HCT116 (cell line): Measurements from ENCODE around the gene AHSP. TPM values are rescaled to one million over a fixed set of nuclear protein-coding genes. Genes with fewer than 3 reads are reported as not detected.

Experiments
- ATAC-seq: fragments of 200-7000 bp; cut with Tn5 transposase; 2 replicates; pipeline ENCODE4 v1.9.1; 2020; ENCODE audit warnings: mild to moderate bottlenecking, moderate library complexity
- BruUV-seq: library from RNA; stranded (reverse); fragments of 400-500 nt; replicated peaks from 2 replicates; lab custom pipeline; 2021; lab: Mats Ljungman, UMichigan
- CTCF ChIA-PET: fragments of 300-600 bp; sonication (Branson Sonifier 250); formaldehyde crosslinking; loops from one replicate; lab custom pipeline; 2021; ENCODE audit warnings: antibody characterized with exemption; lab: Charles Lee
- POLR2A ChIA-PET: fragments of 300-600, 350-600 bp; sonication (Branson Sonifier 250); formaldehyde crosslinking; loops from one replicate; lab custom pipeline; 2021; ENCODE audit warnings: antibody characterized with exemption; lab: Charles Lee
- RAD21 ChIA-PET, 2 experiments: fragments of 300-600 bp; sonication (Branson Sonifier 250); formaldehyde crosslinking; loops; one replicate each; lab custom pipeline; 2023; ENCODE audit warnings: low total read pairs in 2 of 2; ENCODE audit not compliant: uncharacterized antibody in 2 of 2, unreplicated experiment in 2 of 2, low non-redundant PET in 1 of 2; lab: Charles Lee
- DNase-seq: peaks from one replicate; pipeline ENCODE4 v3.0.0-alpha.2; 2010; ENCODE audit warnings: low read depth, low spot score
- H2AFZ ChIP-seq: fragments of 200-600 bp; shearing (Covaris generic), sonication (generic); 2 replicates; pipeline ENCODE4 v1.6.1; 2017; ENCODE audit warnings: low read depth, mixed run types, mixed read lengths, antibody characterized with exemption, low read length; ENCODE audit not compliant: poor library complexity, severe bottlenecking
- H3K27ac ChIP-seq: 2 replicates; pipeline ENCODE4 v1.5.1; 2012; ENCODE audit warnings: low read depth, low read length
- H3K27me3 ChIP-seq: fragments of 200-600 bp; sonication (generic); 2 replicates; pipeline ENCODE4 v1.6.1; 2016; ENCODE audit warnings: mixed run types, low read length, mixed read lengths; ENCODE audit not compliant: insufficient read depth
- H3K36me3 ChIP-seq, 2 experiments: fragments of 200-500 bp in 1 of 2; fragments of 200-600 bp in 1 of 2; sonication (Bioruptor generic) in 1 of 2; sonication (generic) in 1 of 2; 2 replicates each; pipeline versions ENCODE4 v1.5.1 to v1.6.1; 2014 to 2016; ENCODE audit warnings: low read length in 2 of 2, inconsistent platforms in 1 of 2, mixed read lengths in 1 of 2, mixed run types in 1 of 2; ENCODE audit not compliant: insufficient read depth in 2 of 2, control insufficient read depth in 1 of 2
- H3K4me1 ChIP-seq, 2 experiments: fragments of 200-600 bp in 1 of 2; sonication (generic) in 1 of 2; 2 replicates each; pipeline versions ENCODE4 v1.5.1 to v1.6.1; 2012 to 2017; ENCODE audit warnings: low read length in 2 of 2, inconsistent platforms in 1 of 2, mild to moderate bottlenecking in 1 of 2, mixed read lengths in 1 of 2, mixed run types in 1 of 2, moderate library complexity in 1 of 2; ENCODE audit not compliant: insufficient read depth in 2 of 2, control insufficient read depth in 1 of 2
- H3K4me2 ChIP-seq: fragments of 200-600 bp; sonication (generic); 2 replicates; pipeline ENCODE4 v1.6.1; 2017; ENCODE audit warnings: mixed run types, low read length, mixed read lengths
- H3K4me3 ChIP-seq, 2 experiments: fragments of 200-600 bp in 1 of 2; sonication (generic) in 1 of 2; replicated peaks in 1 of 2; 2 replicates each; pipeline ENCODE4 v1.5.1; 2011 to 2016; ENCODE audit warnings: low read length in 2 of 2, control low read depth in 1 of 2, low read depth in 1 of 2, mild to moderate bottlenecking in 1 of 2, mixed read lengths in 1 of 2, mixed run types in 1 of 2
- H3K79me2 ChIP-seq: fragments of 200-600 bp; sonication (generic); 2 replicates; pipeline ENCODE4 v1.6.1; 2017; ENCODE audit warnings: mild to moderate bottlenecking, mixed run types, low read length, moderate library complexity, mixed read lengths; ENCODE audit not compliant: insufficient read depth
- H3K9ac ChIP-seq: fragments of 200-600 bp; sonication (generic); 2 replicates; pipeline ENCODE4 v1.6.1; 2016; ENCODE audit warnings: low read length, mixed read lengths
- H3K9me2 ChIP-seq: fragments of 200-600 bp; sonication (generic), shearing (Covaris generic); 2 replicates; pipeline ENCODE4 v1.6.1; 2017; ENCODE audit warnings: mixed run types, mild to moderate bottlenecking, moderate library complexity; ENCODE audit not compliant: insufficient read depth
- H3K9me3 ChIP-seq, 2 experiments: fragments of 200-500 bp in 1 of 2; fragments of 200-600 bp in 1 of 2; sonication (Bioruptor generic) in 1 of 2; sonication (generic) in 1 of 2; 2 replicates each; pipeline ENCODE4 v1.6.1; 2014 to 2017; ENCODE audit warnings: low read length in 2 of 2, mixed read lengths in 2 of 2, inconsistent platforms in 1 of 2, low read depth in 1 of 2, mild to moderate bottlenecking in 1 of 2, mixed run types in 1 of 2, moderate library complexity in 1 of 2; ENCODE audit not compliant: control insufficient read depth in 1 of 2, insufficient read depth in 1 of 2
- H4K20me1 ChIP-seq: fragments of 200-600 bp; sonication (generic), shearing (Covaris generic); 2 replicates; pipeline ENCODE4 v1.6.1; 2017; ENCODE audit warnings: mixed run types, mild to moderate bottlenecking, moderate library complexity; ENCODE audit not compliant: insufficient read depth
- FOSL1 ChIP-seq: IDR thresholded peaks from 2 replicates; pipeline ENCODE4 v1.6.1; 2012; ENCODE audit warnings: low read depth
- JUND ChIP-seq: IDR thresholded peaks from 2 replicates; pipeline ENCODE4 v1.6.1; 2012
- ZFX ChIP-seq: fragments of 450-650 bp; IDR thresholded peaks from 2 replicates; pipeline ENCODE4 v1.6.1; 2017
- intact Hi-C: fragments of 100-400 bp; cut with micrococcal nuclease; formaldehyde crosslinking; loops from 2 replicates; pipeline ENCODE4 v1.10.0; 2022
- total RNA-seq: library from RNA; stranded (reverse); gene quantifications from one replicate; pipeline ENCODE4 v1.2.1, GENCODE V29; 2021; ENCODE audit not compliant: unreplicated experiment

Gene AHSP
- total RNA-seq, 1 experiment from 2014 or later = not detected

DNA sequence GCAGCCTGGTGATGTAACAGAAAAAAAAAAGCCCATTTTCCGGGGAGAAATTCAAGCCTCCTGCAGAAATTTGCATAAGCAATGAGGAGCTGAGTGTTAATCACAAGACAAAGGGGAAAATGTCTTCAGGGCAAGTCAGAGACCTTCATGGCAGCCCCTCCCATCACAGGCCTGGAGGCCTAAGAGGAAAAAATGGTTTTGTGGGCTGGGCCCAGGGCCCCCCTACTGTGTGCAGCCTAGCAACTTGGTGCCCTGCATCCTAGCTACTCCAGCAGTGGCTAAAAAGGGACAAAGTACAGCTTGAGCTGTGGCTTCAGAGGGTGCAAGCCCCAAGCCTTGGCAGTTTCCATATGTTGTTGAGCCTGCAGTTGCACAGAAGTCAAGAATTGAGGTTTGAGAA lies 49.7 kb downstream of the AHSP start:
- TF ChIP-seq JUND = no peak
- no peak for TF ChIP-seq ZFX
- TF ChIP-seq FOSL1 = no peak
- no peaks in the 10 kb centered on the region for H3K79me2 ChIP-seq
- H3K9me2 ChIP-seq = no peaks in the 10 kb centered on the region
- no TSS peak for BruUV-seq
- no peaks in the 10 kb centered on the region for H3K27me3 ChIP-seq
- no peak overlapping the region for H3K27ac ChIP-seq
- no peaks in the 10 kb centered on the region for H4K20me1 ChIP-seq
- no peak overlapping the region for H2AFZ ChIP-seq
- ChIA-PET RAD21 (no interaction called here), POLR2A (no interaction called here), CTCF (no interaction called here)
- no peak overlapping the region for H3K9ac ChIP-seq
- H3K4me2 ChIP-seq = no peak overlapping the region
- no peaks in the 10 kb centered on the region; a peak in 1 of 4 replicates for H3K9me3 ChIP-seq
- H3K36me3 ChIP-seq = no peaks in the 10 kb centered on the region
- DNase-seq = no peak
- H3K4me3 ChIP-seq = no peak overlapping the region
- intact Hi-C loops = loop anchor here (10.0 kb wide), 1 partner anchor 97 kb away; no protein-coding TSS in a partner anchor
- no peak for ATAC-seq
- no peaks in the 10 kb centered on the region for H3K4me1 ChIP-seq

Other genes starting within 250 kb of the AHSP start
- gene ITGAX, start 172.7 kb upstream of the AHSP start, total RNA-seq = 1.9 TPM
- 0.12 TPM for gene ITGAD, start 134.6 kb upstream of the AHSP start, total RNA-seq
- not detected for gene COX6A2, start 99.5 kb upstream of the AHSP start, total RNA-seq
- 0.69 TPM for gene ZNF843, start 85.1 kb upstream of the AHSP start, total RNA-seq
- gene ARMC5, start 68.4 kb upstream of the AHSP start, total RNA-seq = 11.8 TPM
- 8.7 TPM for gene TGFB1I1, start 55.7 kb upstream of the AHSP start, total RNA-seq
- gene SLC5A2, start 44.8 kb upstream of the AHSP start, total RNA-seq = 0.10 TPM
- 59.3 TPM for gene RUSF1, start 19.5 kb upstream of the AHSP start, total RNA-seq